GM21723 (cell line): ENCODE data around the gene PXDC1.
"Not testable (repeated sequence)": the region's sequence is repeated elsewhere in the genome, so short reads cannot be mapped to it uniquely, and the experiment has no call there.

Experiments used
- ATAC-seq: cut with Tn5 transposase; IDR thresholded peaks from one replicate; pipeline ENCODE4 v1.9.1; 2021; ENCODE audit warnings: mild to moderate bottlenecking, moderate library complexity; ENCODE audit not compliant: unreplicated experiment

The PXDC1 gene

DNA sequence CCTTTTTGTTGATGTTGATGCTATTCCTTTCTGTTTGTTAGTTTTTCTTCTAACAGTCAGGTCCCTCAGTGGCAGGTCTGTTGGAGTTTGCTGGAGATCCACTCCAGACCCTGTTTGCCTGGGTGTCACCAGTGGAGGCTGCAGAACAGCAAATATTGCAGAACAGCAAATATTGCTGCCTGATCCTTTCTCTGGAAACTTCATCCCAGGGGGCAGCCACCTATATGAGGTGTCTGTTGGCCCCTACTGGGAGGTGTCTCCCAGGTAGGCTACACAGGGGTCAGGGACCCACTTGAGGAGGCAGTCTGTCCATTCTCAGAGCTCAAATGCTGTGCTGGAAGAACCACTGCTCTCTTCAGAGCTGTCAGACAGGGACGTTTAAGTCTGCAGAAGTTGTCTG is 74.2 kb downstream of the PXDC1 start:
- not testable (repeated sequence) for ATAC-seq
